K562 (cell line): ENCODE results near the gene SKP2. TPM values are rescaled to one million over a fixed set of nuclear protein-coding genes. Genes with fewer than 3 reads are reported as not detected.

Source experiments
- BACH1 ChIP-seq: fragments of 200-800 bp; sonication (Bioruptor generic); IDR thresholded peaks from 2 replicates; pipeline ENCODE4 v1.6.1; 2016; ENCODE audit warnings: missing genetic modification characterization, missing compliant biosample characterization
- DMBX1 ChIP-seq: fragments of 250-450 bp; sonication (Bioruptor Pico); IDR thresholded peaks from 2 replicates; pipeline ENCODE4 v1.8.0; 2022; ENCODE audit warnings: inconsistent platforms, mild to moderate bottlenecking, moderate library complexity, borderline replicate concordance
- EHMT2 ChIP-seq: fragments of 450-650 bp; IDR thresholded peaks from 2 replicates; pipeline ENCODE4 v1.6.1; 2018; ENCODE audit warnings: antibody characterized with exemption
- ETS2 ChIP-seq: IDR thresholded peaks from 2 replicates; pipeline ENCODE4 v1.6.1; 2016; ENCODE audit warnings: borderline replicate concordance, missing genetic modification characterization, mild to moderate bottlenecking, moderate library complexity, missing compliant biosample characterization; ENCODE audit not compliant: poor library complexity, severe bottlenecking
- HNRNPL ChIP-seq: fragments of 200-400 bp; formaldehyde crosslinking; IDR thresholded peaks from 2 replicates; pipeline ENCODE4 v1.6.1; 2017; ENCODE audit warnings: low read depth, mild to moderate bottlenecking, low read length
- ILF3 ChIP-seq: fragments of 450-650 bp; IDR thresholded peaks from 2 replicates; pipeline ENCODE4 v1.6.1; 2018; ENCODE audit warnings: antibody characterized with exemption, mild to moderate bottlenecking, moderate library complexity, borderline replicate concordance
- KLF13 ChIP-seq: fragments of 450-650 bp; IDR thresholded peaks from 2 replicates; pipeline ENCODE4 v1.6.1; 2016; ENCODE audit warnings: missing genetic modification characterization, low read depth, mild to moderate bottlenecking, missing compliant biosample characterization, moderate library complexity, borderline replicate concordance
- NR2C2 ChIP-seq, 2 experiments: fragments of 200-800 bp in 1 of 2; sonication (Bioruptor generic) in 1 of 2; sonication (generic) in 1 of 2; formaldehyde crosslinking in 1 of 2; IDR thresholded peaks; 2 replicates each; pipeline versions ENCODE4 v1.6.1 to v1.8.0; 2016 to 2022; ENCODE audit warnings: mild to moderate bottlenecking in 1 of 2, missing compliant biosample characterization in 1 of 2, missing genetic modification characterization in 1 of 2, missing genetic modification reagents in 1 of 2
- POU5F1 ChIP-seq: fragments of 150-350 bp; IDR thresholded peaks from 2 replicates; pipeline ENCODE4 v1.6.1; 2014; ENCODE audit warnings: borderline replicate concordance, low read length, low read depth, mild to moderate bottlenecking; ENCODE audit not compliant: partially characterized antibody
- RBM25 ChIP-seq: fragments of 200-400 bp; formaldehyde crosslinking; IDR thresholded peaks from 2 replicates; pipeline ENCODE4 v1.6.1; 2018; ENCODE audit warnings: low read length, low read depth, moderate library complexity; ENCODE audit not compliant: severe bottlenecking
- RHOXF2B ChIP-seq: fragments of 250-450 bp; sonication (Bioruptor Pico); conservative IDR thresholded peaks from 2 replicates; pipeline ENCODE4 v1.5.1; 2021
- SAFB2 ChIP-seq: fragments of 200-400 bp; formaldehyde crosslinking; IDR thresholded peaks from 2 replicates; pipeline ENCODE4 v1.6.1; 2018; ENCODE audit warnings: borderline replicate concordance, low read length, low read depth, moderate library complexity; ENCODE audit not compliant: severe bottlenecking
- SLC30A9 ChIP-seq: fragments of 250-450 bp; sonication (Bioruptor Pico); IDR thresholded peaks from 2 replicates; pipeline ENCODE4 v1.8.0; 2022; ENCODE audit warnings: mild to moderate bottlenecking, moderate library complexity
- TAF1 ChIP-seq: IDR thresholded peaks from 2 replicates; pipeline ENCODE4 v1.6.1; 2011; ENCODE audit warnings: mild to moderate bottlenecking, low read length, moderate library complexity; ENCODE audit not compliant: insufficient read depth, control insufficient read depth, severe bottlenecking; ENCODE audit errors: extremely low read depth
- TOE1 ChIP-seq, 2 experiments: fragments of 450-650 bp in 1 of 2; sonication (generic) in 1 of 2; formaldehyde crosslinking in 1 of 2; IDR thresholded peaks; 2 replicates each; pipeline versions ENCODE4 v1.7.1 to v1.8.0; 2016 to 2022; ENCODE audit warnings: borderline replicate concordance in 2 of 2, mild to moderate bottlenecking in 2 of 2, antibody characterized with exemption in 1 of 2, inconsistent platforms in 1 of 2, low read depth in 1 of 2, missing genetic modification reagents in 1 of 2, moderate library complexity in 1 of 2
- XRCC3 ChIP-seq: fragments of 450-650 bp; IDR thresholded peaks from 2 replicates; pipeline ENCODE4 v1.6.1; 2017; ENCODE audit warnings: mild to moderate bottlenecking, moderate library complexity
- ZNF436 ChIP-seq: fragments of 250-450, 450-650 bp; sonication (Bioruptor Pico); formaldehyde crosslinking; IDR thresholded peaks from 2 replicates; pipeline ENCODE4 v1.7.0; 2020; ENCODE audit warnings: mild to moderate bottlenecking
- ZNF785 ChIP-seq: fragments of 250-450 bp; sonication (Bioruptor Pico); IDR thresholded peaks from 2 replicates; pipeline ENCODE4 v1.4.0; 2020; ENCODE audit warnings: mild to moderate bottlenecking
- polyA plus RNA-seq, 8 experiments: library from polyadenylated mRNA; depleted of rRNA in 4 of 8; stranded (reverse) in 5 of 8; unstranded in 3 of 8; fragments of >200 nt; fragmentation: Nextera tagmentation in 2 of 8; fragmentation: Illumina TruSeq in 1 of 8; extraction: Ambion mirVana in 2 of 8; extraction: Trizol in 1 of 8; gene quantifications; 2 replicates each; pipeline versions ENCODE4 v1.2.1 to v1.2.3, GENCODE V29; 2011 to 2014; ENCODE audit warnings: inconsistent platforms in 1 of 8, missing spikeins in 1 of 8
- total RNA-seq, 7 experiments: library from RNA; depleted of rRNA in 6 of 7; stranded (reverse); fragments of >200 nt in 6 of 7; fragmentation: Illumina TruSeq in 2 of 7; extraction: Trizol in 2 of 7; gene quantifications; 2 replicates each; pipeline versions ENCODE4 v1.2.1 to v1.2.3, GENCODE V29; 2011 to 2021; ENCODE audit warnings: low replicate concordance in 1 of 7
- TF ChIP-seq, protein P1 (sequence below): fragments of 200-800 bp; sonication (Bioruptor generic); IDR thresholded peaks from 2 replicates; pipeline ENCODE4 v1.6.1; 2016; ENCODE audit warnings: missing genetic modification characterization, missing compliant biosample characterization
- TF ChIP-seq, protein P2 (sequence below): fragments of 450-650 bp; formaldehyde crosslinking; IDR thresholded peaks from 2 replicates; pipeline ENCODE4 v1.4.0; 2022; ENCODE audit warnings: missing genetic modification characterization

The SKP2 gene
- total and polyA plus RNA-seq, 9 of the 15 experiments (the other 6 are each of a cell fraction or from before 2014, with no cell fraction given): 30.0 to 97.5 (median 80.8) TPM

DNA sequence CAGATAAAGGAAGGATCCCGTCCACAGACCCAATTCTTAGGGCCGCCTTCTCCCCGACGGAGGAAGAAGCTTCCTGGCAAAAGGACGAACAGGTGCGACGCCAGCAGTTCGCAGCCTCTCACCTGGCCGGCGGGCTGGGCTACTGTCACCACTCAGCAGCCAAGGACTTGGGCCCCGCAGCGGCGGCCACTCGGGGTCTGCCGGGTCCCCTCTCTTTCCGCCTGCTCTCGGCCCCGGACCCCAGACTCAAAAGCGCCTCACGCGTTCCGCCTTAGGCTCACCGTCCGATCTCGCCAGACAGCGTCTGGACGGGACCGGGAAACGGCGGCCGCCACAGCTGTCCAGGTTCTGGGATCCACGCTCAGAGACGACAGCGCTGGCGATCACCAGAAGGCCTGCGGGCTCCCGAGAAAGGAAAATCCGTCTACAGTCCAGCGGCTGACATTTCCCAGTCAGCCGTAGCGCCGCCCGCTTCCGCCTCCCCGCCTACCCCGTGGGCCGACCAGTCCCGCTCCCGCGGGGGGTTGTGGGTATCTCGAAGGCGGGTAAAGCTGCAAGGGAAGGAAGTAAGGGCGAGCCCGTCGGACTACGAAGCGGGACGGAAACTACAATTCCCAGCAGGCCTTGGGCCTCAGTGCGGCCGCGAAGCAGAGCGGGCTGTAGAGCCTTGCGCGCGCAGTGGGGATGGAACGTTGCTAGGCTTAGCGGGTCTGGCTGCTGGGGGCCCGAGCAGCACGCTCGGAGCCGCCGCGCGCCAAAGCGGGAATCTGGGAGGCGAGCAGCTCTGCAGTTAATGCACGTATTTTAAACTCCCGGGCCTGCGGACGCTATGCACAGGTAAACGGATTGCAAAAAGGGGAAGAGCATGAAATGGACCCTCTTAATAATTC lies at the start of gene SKP2, which contains the start of gene LMBRD2 (continued):
- TF ChIP-seq, protein P1, sequence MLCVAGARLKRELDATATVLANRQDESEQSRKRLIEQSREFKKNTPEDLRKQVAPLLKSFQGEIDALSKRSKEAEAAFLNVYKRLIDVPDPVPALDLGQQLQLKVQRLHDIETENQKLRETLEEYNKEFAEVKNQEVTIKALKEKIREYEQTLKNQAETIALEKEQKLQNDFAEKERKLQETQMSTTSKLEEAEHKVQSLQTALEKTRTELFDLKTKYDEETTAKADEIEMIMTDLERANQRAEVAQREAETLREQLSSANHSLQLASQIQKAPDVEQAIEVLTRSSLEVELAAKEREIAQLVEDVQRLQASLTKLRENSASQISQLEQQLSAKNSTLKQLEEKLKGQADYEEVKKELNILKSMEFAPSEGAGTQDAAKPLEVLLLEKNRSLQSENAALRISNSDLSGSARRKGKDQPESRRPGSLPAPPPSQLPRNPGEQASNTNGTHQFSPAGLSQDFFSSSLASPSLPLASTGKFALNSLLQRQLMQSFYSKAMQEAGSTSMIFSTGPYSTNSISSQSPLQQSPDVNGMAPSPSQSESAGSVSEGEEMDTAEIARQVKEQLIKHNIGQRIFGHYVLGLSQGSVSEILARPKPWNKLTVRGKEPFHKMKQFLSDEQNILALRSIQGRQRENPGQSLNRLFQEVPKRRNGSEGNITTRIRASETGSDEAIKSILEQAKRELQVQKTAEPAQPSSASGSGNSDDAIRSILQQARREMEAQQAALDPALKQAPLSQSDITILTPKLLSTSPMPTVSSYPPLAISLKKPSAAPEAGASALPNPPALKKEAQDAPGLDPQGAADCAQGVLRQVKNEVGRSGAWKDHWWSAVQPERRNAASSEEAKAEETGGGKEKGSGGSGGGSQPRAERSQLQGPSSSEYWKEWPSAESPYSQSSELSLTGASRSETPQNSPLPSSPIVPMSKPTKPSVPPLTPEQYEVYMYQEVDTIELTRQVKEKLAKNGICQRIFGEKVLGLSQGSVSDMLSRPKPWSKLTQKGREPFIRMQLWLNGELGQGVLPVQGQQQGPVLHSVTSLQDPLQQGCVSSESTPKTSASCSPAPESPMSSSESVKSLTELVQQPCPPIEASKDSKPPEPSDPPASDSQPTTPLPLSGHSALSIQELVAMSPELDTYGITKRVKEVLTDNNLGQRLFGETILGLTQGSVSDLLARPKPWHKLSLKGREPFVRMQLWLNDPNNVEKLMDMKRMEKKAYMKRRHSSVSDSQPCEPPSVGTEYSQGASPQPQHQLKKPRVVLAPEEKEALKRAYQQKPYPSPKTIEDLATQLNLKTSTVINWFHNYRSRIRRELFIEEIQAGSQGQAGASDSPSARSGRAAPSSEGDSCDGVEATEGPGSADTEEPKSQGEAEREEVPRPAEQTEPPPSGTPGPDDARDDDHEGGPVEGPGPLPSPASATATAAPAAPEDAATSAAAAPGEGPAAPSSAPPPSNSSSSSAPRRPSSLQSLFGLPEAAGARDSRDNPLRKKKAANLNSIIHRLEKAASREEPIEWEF (CRISPR knock-in tag): no peak
- TF ChIP-seq ZNF785: no peak
- no peak for TF ChIP-seq EHMT2
- TF ChIP-seq RBM25: no peak
- TF ChIP-seq POU5F1: no peak
- TF ChIP-seq SAFB2: no peak
- TF ChIP-seq, protein P2, sequence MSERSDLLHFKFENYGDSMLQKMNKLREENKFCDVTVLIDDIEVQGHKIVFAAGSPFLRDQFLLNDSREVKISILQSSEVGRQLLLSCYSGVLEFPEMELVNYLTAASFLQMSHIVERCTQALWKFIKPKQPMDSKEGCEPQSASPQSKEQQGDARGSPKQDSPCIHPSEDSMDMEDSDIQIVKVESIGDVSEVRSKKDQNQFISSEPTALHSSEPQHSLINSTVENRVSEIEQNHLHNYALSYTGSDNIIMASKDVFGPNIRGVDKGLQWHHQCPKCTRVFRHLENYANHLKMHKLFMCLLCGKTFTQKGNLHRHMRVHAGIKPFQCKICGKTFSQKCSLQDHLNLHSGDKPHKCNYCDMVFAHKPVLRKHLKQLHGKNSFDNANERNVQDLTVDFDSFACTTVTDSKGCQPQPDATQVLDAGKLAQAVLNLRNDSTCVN (CRISPR knock-in tag): no peak
- no peak for TF ChIP-seq XRCC3
- 0 out of 2 replicates have a peak, but pooled peaks have one; percentile 23 for TF ChIP-seq TOE1 (IDR thresholded peaks at IDR 0.05; ENCODE audit: borderline replicate concordance)
- no peak for TF ChIP-seq TOE1 (CRISPR knock-in tag; IDR thresholded peaks at IDR 0.05; ENCODE audit: borderline replicate concordance, low read depth)
- no peak for TF ChIP-seq ETS2 (tag)
- 0 out of 2 replicates have a peak, but pooled peaks have one; percentile 12 for TF ChIP-seq NR2C2 (CRISPR knock-in tag; IDR thresholded peaks at IDR 0.05)
- TF ChIP-seq NR2C2 (tag; IDR thresholded peaks at IDR 0.05): peak; percentile 67
- TF ChIP-seq ILF3: no peak
- no peak for TF ChIP-seq ZNF436 (CRISPR knock-in tag)
- no peak for TF ChIP-seq BACH1 (tag)
- no peak for TF ChIP-seq KLF13 (tag)
- TF ChIP-seq SLC30A9: no peak
- no peak for TF ChIP-seq RHOXF2B (CRISPR knock-in tag)
- no peak for TF ChIP-seq HNRNPL
- no peak for TF ChIP-seq DMBX1 (CRISPR knock-in tag)
- peak; percentile 86 for TF ChIP-seq TAF1
